ENCODE measurements around the gene SH3BGR. TPM values are rescaled to one million over a fixed set of nuclear protein-coding genes. Genes with fewer than 3 reads are reported as not detected.

Gene SH3BGR
- total RNA-seq, 2 donors from 2014 or later: 3.1 to 3.2 TPM

- H3K27ac Mint-ChIP-seq: no peak overlapping the region
- ATAC-seq: no peak
Observed at GRCh38 chr21:39555911-39556590, 104.3 kb downstream of the SH3BGR start.

DNA sequence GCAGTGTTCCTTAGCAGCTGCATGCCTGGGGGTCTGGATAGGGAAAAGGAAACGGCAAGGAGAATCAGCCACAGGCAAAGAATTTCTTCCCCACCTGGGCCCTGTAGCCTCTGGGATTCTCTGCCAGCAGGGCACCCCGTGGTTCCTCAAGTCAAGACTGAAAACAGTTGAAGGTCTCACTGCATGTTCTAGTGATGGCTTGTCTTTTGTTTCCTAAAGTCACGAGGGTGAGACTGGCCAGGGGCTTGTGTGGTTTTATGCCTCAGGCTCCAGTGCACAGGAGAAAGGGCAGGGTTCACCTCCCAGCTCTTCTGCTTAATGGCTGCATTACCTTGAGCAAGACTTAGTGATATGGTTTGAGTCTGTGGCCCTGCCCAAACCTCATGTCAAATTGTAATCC, 107.7 kb downstream of the SH3BGR start:
- DNase-seq (ENCODE audit: low spot score in 2 of 2) (no peak), ATAC-seq (no peak)
- Mint-ChIP-seq H3K27ac (no peak overlapping the region), H3K9me3 (peaks cover 0 to 5% of the 10 kb centered on the region in 2 donors), H3K36me3 (no peaks in the 10 kb centered on the region)

More at GRCh38 chr21:39555911-39556590, 104.3 kb downstream of the SH3BGR start:
- no peaks in the 10 kb centered on the region for H3K36me3 Mint-ChIP-seq
- DNase-seq (ENCODE audit: low spot score in 2 of 2): no peak
- peaks cover 0 to 5% of the 10 kb centered on the region in 2 donors for H3K9me3 Mint-ChIP-seq

DNA sequence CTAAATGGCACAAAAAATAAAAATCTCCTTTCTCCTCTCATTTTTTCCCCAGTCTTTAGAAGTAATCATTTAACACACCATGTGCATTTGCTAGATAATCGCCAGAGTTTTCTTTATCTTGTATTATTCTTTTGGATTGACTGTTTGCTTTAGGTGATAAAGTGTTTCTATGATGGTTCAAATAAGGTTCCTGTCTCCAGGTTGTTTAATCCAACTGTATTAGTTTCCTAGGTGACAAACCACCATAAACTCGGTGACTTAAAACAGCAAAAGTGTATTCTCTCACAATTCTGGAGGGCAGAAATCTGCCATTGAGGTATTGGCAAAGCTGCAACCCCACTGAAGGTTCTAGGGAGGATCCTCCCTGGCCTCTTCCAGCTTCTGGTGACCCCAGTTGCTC, 109.4 kb downstream of the SH3BGR start:
- peaks cover 0 to 5% of the 10 kb centered on the region in 2 donors for H3K9me3 Mint-ChIP-seq
- DNase-seq (ENCODE audit: low spot score in 2 of 2) (no peak), ATAC-seq (no peak)
- H3K36me3 Mint-ChIP-seq: no peaks in the 10 kb centered on the region
- H3K27ac Mint-ChIP-seq: no peak overlapping the region

DNA sequence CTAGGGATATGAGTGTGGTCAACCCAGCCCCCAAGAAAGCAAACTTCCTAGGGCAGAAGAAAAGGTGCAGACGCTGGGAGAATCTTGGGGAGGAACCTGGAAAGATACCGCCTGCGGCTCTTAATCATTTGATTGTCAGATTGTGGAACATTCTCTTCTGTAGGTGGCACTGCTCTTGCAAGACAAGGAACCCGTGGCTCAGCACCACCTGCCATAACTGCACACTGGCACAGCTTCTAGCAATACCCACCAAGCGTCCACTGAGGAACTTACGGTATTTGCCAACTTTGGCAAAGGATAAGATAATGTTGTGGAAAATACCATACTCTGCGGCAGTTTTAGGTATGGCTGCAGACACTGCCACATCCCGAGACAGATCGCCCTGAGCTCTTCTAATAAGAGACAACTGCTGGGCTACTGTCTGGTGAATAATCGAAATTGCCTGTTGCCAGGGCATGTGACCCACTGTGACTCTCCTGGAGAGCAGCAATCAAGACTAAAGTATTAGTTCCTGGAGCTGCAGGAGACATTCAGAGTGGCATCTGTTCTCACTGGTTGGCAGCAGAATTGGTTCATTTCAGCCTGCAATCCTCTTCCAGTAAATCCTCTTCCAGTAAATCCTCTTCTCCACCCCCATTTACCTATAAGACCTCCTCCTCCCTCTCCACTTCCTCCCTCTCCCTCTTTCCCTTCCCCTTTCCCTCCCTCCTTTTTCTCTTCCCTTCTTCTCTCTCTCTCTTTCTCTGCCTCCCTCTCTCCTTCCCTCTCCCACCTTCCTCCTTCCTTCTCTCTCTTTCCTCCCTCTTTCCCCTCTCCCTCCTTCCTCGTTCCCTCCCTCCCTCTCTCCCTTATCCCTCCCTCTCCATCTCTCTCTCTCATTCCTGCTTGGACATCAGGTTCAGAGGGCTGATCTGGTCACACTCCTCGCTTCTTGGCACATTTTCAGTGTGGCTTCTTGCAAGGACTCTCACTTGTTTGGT, 111.3 kb downstream of the SH3BGR start:
- Mint-ChIP-seq H3K36me3 (no peaks in the 10 kb centered on the region), H3K27ac (no peak overlapping the region)

GRCh38 chr21:39564200-39564599, 112.4 kb downstream of the SH3BGR start:
- Mint-ChIP-seq H3K36me3 (no peaks in the 10 kb centered on the region), H3K9me3 (no peaks in the 10 kb centered on the region), H3K27ac (no peak overlapping the region)
- ATAC-seq (no peak), DNase-seq (ENCODE audit: low spot score in 2 of 2) (no peak)

More for the DNA sequence above, 111.3 kb downstream of the SH3BGR start:
- DNase-seq (ENCODE audit: low spot score in 2 of 2) (no peak), ATAC-seq (no peak)
- peaks cover 0 to 5% of the 10 kb centered on the region in 2 donors for H3K9me3 Mint-ChIP-seq

Other genes starting within 250 kb of the SH3BGR start
- 10 to 100 TPM; 29.3 to 46.7 TPM for gene BRWD1, start 138.3 kb upstream of the SH3BGR start, total RNA-seq
- 100 to 1,000 TPM; 402 to 437 TPM for gene HMGN1, start 102.9 kb upstream of the SH3BGR start, total RNA-seq
- not detected for gene LCA5L, start 6.2 kb upstream of the SH3BGR start, total RNA-seq
- under 1 TPM; 0.02 TPM for gene B3GALT5, start 161.0 kb downstream of the SH3BGR start, total RNA-seq